Stimulated activated naive B cell treated with anti-CD40 and anti-IgM and Interleukin-4, amounts not matched to agents 10 μg/mL and 1 μg/mL and 100 μg/mL, for 72 hours (primary cell): ENCODE measurements around the gene PDILT.

Experiments used
- ATAC-seq, 2 donors: fragments of 150-1000 bp; cut with Tn5 transposase; replicated peaks; 2 replicates each; pipeline ENCODE4 v1.10.0; 2021; ENCODE audit warnings: moderate library complexity in 1 of 2
- DNase-seq: peaks from one replicate; pipeline ENCODE4 v3.0.0; 2021
- H3K27ac Mint-ChIP-seq: one replicate; pipeline ENCODE4 v1.8.0; 2022; ENCODE audit warnings: mild to moderate bottlenecking, mixed read lengths
- H3K27me3 Mint-ChIP-seq, 2 donors: one replicate each; pipeline ENCODE4 v1.8.0; 2022; ENCODE audit warnings: mixed read lengths in 2 of 2
- H3K36me3 Mint-ChIP-seq, 2 donors: one replicate each; pipeline ENCODE4 v1.8.0; 2022; ENCODE audit warnings: mixed read lengths in 2 of 2, mild to moderate bottlenecking in 1 of 2
- H3K4me1 Mint-ChIP-seq, 2 donors: one replicate each; pipeline ENCODE4 v1.8.0; 2022; ENCODE audit warnings: mixed read lengths in 2 of 2, mild to moderate bottlenecking in 1 of 2
- H3K4me3 Mint-ChIP-seq, 2 donors: one replicate each; pipeline ENCODE4 v1.8.0; 2022; ENCODE audit warnings: mild to moderate bottlenecking in 2 of 2, mixed read lengths in 2 of 2, moderate library complexity in 1 of 2
- H3K9me3 Mint-ChIP-seq, 2 donors: one replicate each; pipeline ENCODE4 v1.8.0; 2022; ENCODE audit warnings: mixed read lengths in 2 of 2, mild to moderate bottlenecking in 1 of 2

PDILT gene

GRCh38 chr16:20359997-20360396 is 44.5 kb downstream of the PDILT start:
- Mint-ChIP-seq H3K4me1 (no peaks in the 10 kb centered on the region), H3K9me3 (peaks cover 0 to under 1% of the 10 kb centered on the region in 2 donors), H3K36me3 (no peaks in the 10 kb centered on the region), H3K27me3 (peaks cover 14 to 18% of the 10 kb centered on the region in 2 donors), H3K4me3 (no peak overlapping the region), H3K27ac (no peak overlapping the region)
- DNase-seq = no peak
- ATAC-seq = no peak

- DNase-seq (no peak), ATAC-seq (no peak)
- H3K9me3 Mint-ChIP-seq = peaks cover 0 to 3% of the 10 kb centered on the region in 2 donors
- H3K4me1 Mint-ChIP-seq = no peaks in the 10 kb centered on the region
- H3K27ac Mint-ChIP-seq = no peak overlapping the region
- no peaks in the 10 kb centered on the region for H3K36me3 Mint-ChIP-seq
- no peak overlapping the region for H3K4me3 Mint-ChIP-seq
- peaks cover 18 to 21% of the 10 kb centered on the region in 2 donors for H3K27me3 Mint-ChIP-seq
Measured at GRCh38 chr16:20355114-20355782, 49.3 kb downstream of the PDILT start.

GRCh38 chr16:20353379-20353778 is 51.2 kb downstream of the PDILT start:
- no peak overlapping the region for H3K27ac Mint-ChIP-seq
- no peak for ATAC-seq
- H3K9me3 Mint-ChIP-seq = peaks cover 0 to 3% of the 10 kb centered on the region in 2 donors
- no peak for DNase-seq
- H3K27me3 Mint-ChIP-seq = peaks cover 13 to 21% of the 10 kb centered on the region in 2 donors
- H3K4me1 Mint-ChIP-seq = no peaks in the 10 kb centered on the region
- H3K36me3 Mint-ChIP-seq = no peaks in the 10 kb centered on the region
- H3K4me3 Mint-ChIP-seq = no peak overlapping the region

GRCh38 chr16:20352615-20353014 is 51.9 kb downstream of the PDILT start, which contains the start of gene UMOD:
UMOD (minus strand) TSS chr16:20352715; CDS start chr16:20350737, 1,978 bp downstream.
- Mint-ChIP-seq H3K4me1 (no peaks in the 10 kb centered on the region), H3K36me3 (no peaks in the 10 kb centered on the region), H3K27me3 (peaks cover 18 to 20% of the 10 kb centered on the region in 2 donors), H3K27ac (no peak within 1 kb of the TSS), H3K4me3 (no peak within 1 kb of the TSS), H3K9me3 (peaks cover 0 to 3% of the 10 kb centered on the region in 2 donors)
- DNase-seq (no peak), ATAC-seq (no peak)

- H3K27me3 Mint-ChIP-seq = peaks cover 17% of the 10 kb centered on the region in 2 donors
- H3K36me3 Mint-ChIP-seq = no peaks in the 10 kb centered on the region
- H3K9me3 Mint-ChIP-seq = peaks cover 0 to 1% of the 10 kb centered on the region in 2 donors
- no peak overlapping the region for H3K27ac Mint-ChIP-seq
- H3K4me3 Mint-ChIP-seq = no peak overlapping the region
- DNase-seq (no peak), ATAC-seq (no peak)
- H3K4me1 Mint-ChIP-seq = no peaks in the 10 kb centered on the region
Measured at GRCh38 chr16:20349615-20350014, 54.9 kb downstream of the PDILT start.

GRCh38 chr16:20348365-20349185 is 56.0 kb downstream of the PDILT start:
- Mint-ChIP-seq H3K27ac (no peak overlapping the region), H3K27me3 (peaks cover 17% of the 10 kb centered on the region in 2 donors), H3K36me3 (no peaks in the 10 kb centered on the region), H3K9me3 (no peaks in the 10 kb centered on the region), H3K4me3 (no peak overlapping the region), H3K4me1 (no peaks in the 10 kb centered on the region)
- DNase-seq (no peak), ATAC-seq (peak in 1 of 2 donors; percentile 12)

GRCh38 chr16:20347666-20348364 is 56.7 kb downstream of the PDILT start:
- Mint-ChIP-seq H3K27ac (no peak overlapping the region), H3K27me3 (peaks cover 12 to 17% of the 10 kb centered on the region in 2 donors), H3K4me3 (no peak overlapping the region), H3K4me1 (no peaks in the 10 kb centered on the region), H3K9me3 (no peaks in the 10 kb centered on the region), H3K36me3 (no peaks in the 10 kb centered on the region)
- DNase-seq (no peak), ATAC-seq (no peak)

- H3K4me1 Mint-ChIP-seq = no peaks in the 10 kb centered on the region
- peaks cover 0 to 4% of the 10 kb centered on the region in 2 donors for H3K9me3 Mint-ChIP-seq
- H3K27ac Mint-ChIP-seq = no peak overlapping the region
- ATAC-seq = no peak
- H3K27me3 Mint-ChIP-seq = peaks cover 8 to 17% of the 10 kb centered on the region in 2 donors
- H3K4me3 Mint-ChIP-seq = no peak overlapping the region
- H3K36me3 Mint-ChIP-seq = no peaks in the 10 kb centered on the region
- no peak for DNase-seq
Measured at GRCh38 chr16:20344611-20345010, 59.9 kb downstream of the PDILT start.

- DNase-seq (no peak), ATAC-seq (no peak)
- no peak overlapping the region for H3K4me3 Mint-ChIP-seq
- H3K27ac Mint-ChIP-seq = no peak overlapping the region
- peaks cover 0 to 4% of the 10 kb centered on the region in 2 donors for H3K9me3 Mint-ChIP-seq
- H3K27me3 Mint-ChIP-seq = peaks cover 4 to 6% of the 10 kb centered on the region in 2 donors
- no peaks in the 10 kb centered on the region for H3K36me3 Mint-ChIP-seq
- no peaks in the 10 kb centered on the region for H3K4me1 Mint-ChIP-seq
Measured at GRCh38 chr16:20339744-20340143, 64.8 kb downstream of the PDILT start.

- no peak overlapping the region for H3K27ac Mint-ChIP-seq
- H3K4me3 Mint-ChIP-seq = no peak overlapping the region
- H3K4me1 Mint-ChIP-seq = no peaks in the 10 kb centered on the region
- H3K27me3 Mint-ChIP-seq = peaks cover 4 to 6% of the 10 kb centered on the region in 2 donors
- no peak for DNase-seq
- H3K9me3 Mint-ChIP-seq = peaks cover 0 to 4% of the 10 kb centered on the region in 2 donors
- no peak for ATAC-seq
- H3K36me3 Mint-ChIP-seq = no peaks in the 10 kb centered on the region
Measured at GRCh38 chr16:20336955-20337354, 67.6 kb downstream of the PDILT start.

GRCh38 chr16:20334396-20334795 is 70.1 kb downstream of the PDILT start:
- Mint-ChIP-seq H3K36me3 (no peaks in the 10 kb centered on the region), H3K9me3 (no peaks in the 10 kb centered on the region), H3K4me1 (no peaks in the 10 kb centered on the region), H3K27ac (no peak overlapping the region), H3K4me3 (no peak overlapping the region), H3K27me3 (peaks cover 0 to 6% of the 10 kb centered on the region in 2 donors)
- no peak for DNase-seq
- ATAC-seq = no peak

- Mint-ChIP-seq H3K36me3 (no peaks in the 10 kb centered on the region), H3K27me3 (peaks cover 0 to 6% of the 10 kb centered on the region in 2 donors), H3K27ac (no peak overlapping the region), H3K9me3 (no peaks in the 10 kb centered on the region), H3K4me1 (no peaks in the 10 kb centered on the region), H3K4me3 (no peak overlapping the region)
- DNase-seq (no peak), ATAC-seq (no peak)
Measured at GRCh38 chr16:20333120-20333519, 71.4 kb downstream of the PDILT start.

GRCh38 chr16:20332411-20332810 is 72.1 kb downstream of the PDILT start:
- Mint-ChIP-seq H3K4me1 (no peaks in the 10 kb centered on the region), H3K27me3 (peaks cover 0 to 6% of the 10 kb centered on the region in 2 donors), H3K36me3 (no peaks in the 10 kb centered on the region), H3K27ac (no peak overlapping the region), H3K9me3 (no peaks in the 10 kb centered on the region), H3K4me3 (no peak overlapping the region)
- DNase-seq (no peak), ATAC-seq (no peak)

GRCh38 chr16:20331635-20332034 is 72.9 kb downstream of the PDILT start:
- H3K9me3 Mint-ChIP-seq = no peaks in the 10 kb centered on the region
- H3K4me1 Mint-ChIP-seq = no peaks in the 10 kb centered on the region
- H3K27ac Mint-ChIP-seq = no peak overlapping the region
- H3K4me3 Mint-ChIP-seq = no peak overlapping the region
- no peak for ATAC-seq
- DNase-seq = no peak
- H3K36me3 Mint-ChIP-seq = no peaks in the 10 kb centered on the region
- peaks cover 0 to 6% of the 10 kb centered on the region in 2 donors for H3K27me3 Mint-ChIP-seq
